ENCODE results near the gene NFKBIA.
"Not testable (repeated sequence)": the region's sequence is repeated elsewhere in the genome, so short reads cannot be mapped to it uniquely, and the experiment has no call there.

Gene NFKBIA

GRCh38 chr14:35380794-35381193, 23.8 kb downstream of the NFKBIA start:
- Histone ChIP-seq H3K27me3 (ENCODE audit: low read depth) (no peaks in the 10 kb centered on the region), H3K36me3 (replicated peaks) (no peaks in the 10 kb centered on the region), H3K4me3 (no peak overlapping the region), H3K4me1 (peaks cover 12% of the 10 kb centered on the region), H3K9me3 (no peaks in the 10 kb centered on the region)
- in situ Hi-C loops (cut with MboI; ENCODE audit: low sequenced_read_pairs) = no loop called here
- DNase-seq (ENCODE audit: low spot score in 2 of 2) = no peak

GRCh38 chr14:35379234-35379933, 25.2 kb downstream of the NFKBIA start:
- H3K36me3 ChIP-seq (replicated peaks); H3K4me1 ChIP-seq; H3K4me3 ChIP-seq; H3K27me3 ChIP-seq (ENCODE audit: low read depth); H3K9me3 ChIP-seq; in situ Hi-C loops (cut with MboI; ENCODE audit: low sequenced_read_pairs); DNase-seq (ENCODE audit: low spot score in 2 of 2): not testable (repeated sequence)

- no peak overlapping the region for H3K4me3 ChIP-seq
- H3K9me3 ChIP-seq = no peaks in the 10 kb centered on the region
- H3K4me1 ChIP-seq = peaks cover 9% of the 10 kb centered on the region; the same call in 1 of the 2 replicates
- no peaks in the 10 kb centered on the region for H3K27me3 ChIP-seq (ENCODE audit: low read depth)
- DNase-seq (ENCODE audit: low spot score in 2 of 2) = no peak
- in situ Hi-C loops (cut with MboI; ENCODE audit: low sequenced_read_pairs) = no loop called here
- no peaks in the 10 kb centered on the region for H3K36me3 ChIP-seq (replicated peaks)
Observed at GRCh38 chr14:35378425-35379233, 25.9 kb downstream of the NFKBIA start.

GRCh38 chr14:35375558-35376025, 29.0 kb downstream of the NFKBIA start:
- in situ Hi-C loops (cut with MboI; ENCODE audit: low sequenced_read_pairs) = no loop called here
- Histone ChIP-seq H3K27me3 (ENCODE audit: low read depth) (no peaks in the 10 kb centered on the region), H3K9me3 (no peaks in the 10 kb centered on the region), H3K4me3 (no peak overlapping the region), H3K4me1 (peaks cover 4% of the 10 kb centered on the region; the same call in 1 of the 2 replicates), H3K36me3 (replicated peaks) (no peaks in the 10 kb centered on the region)
- DNase-seq (ENCODE audit: low spot score in 2 of 2) = no peak

- H3K27me3 ChIP-seq (ENCODE audit: low read depth) = no peaks in the 10 kb centered on the region
Observed at GRCh38 chr14:35374263-35374712, 30.3 kb downstream of the NFKBIA start.

GRCh38 chr14:35373208-35373607, 31.3 kb downstream of the NFKBIA start:
- H3K36me3 ChIP-seq (replicated peaks); H3K4me1 ChIP-seq; H3K27me3 ChIP-seq (ENCODE audit: low read depth); in situ Hi-C loops (cut with MboI; ENCODE audit: low sequenced_read_pairs); DNase-seq (ENCODE audit: low spot score in 2 of 2); H3K9me3 ChIP-seq; H3K4me3 ChIP-seq: not testable (repeated sequence)

More at GRCh38 chr14:35374263-35374712, 30.3 kb downstream of the NFKBIA start:
- Histone ChIP-seq H3K36me3 (replicated peaks) (no peaks in the 10 kb centered on the region), H3K9me3 (no peaks in the 10 kb centered on the region), H3K4me1 (0 out of 2 replicates have a peak, but pooled peaks cover 3% of the 10 kb centered on the region), H3K4me3 (no peak overlapping the region)
- in situ Hi-C loops (cut with MboI; ENCODE audit: low sequenced_read_pairs) = no loop called here
- no peak for DNase-seq (ENCODE audit: low spot score in 2 of 2)

GRCh38 chr14:35370969-35371368, 33.6 kb downstream of the NFKBIA start:
- DNase-seq (ENCODE audit: low spot score in 2 of 2) = no peak
- no peaks in the 10 kb centered on the region for H3K36me3 ChIP-seq (replicated peaks)
- H3K4me1 ChIP-seq = peaks cover 3% of the 10 kb centered on the region; the same call in 1 of the 2 replicates
- H3K27me3 ChIP-seq (ENCODE audit: low read depth) = no peaks in the 10 kb centered on the region
- in situ Hi-C loops (cut with MboI; ENCODE audit: low sequenced_read_pairs) = no loop called here
- no peak overlapping the region for H3K4me3 ChIP-seq
- no peaks in the 10 kb centered on the region for H3K9me3 ChIP-seq

- in situ Hi-C loops (cut with MboI; ENCODE audit: low sequenced_read_pairs) = no loop called here
- no peak for DNase-seq (ENCODE audit: low spot score in 2 of 2)
- Histone ChIP-seq H3K27me3 (ENCODE audit: low read depth) (no peaks in the 10 kb centered on the region), H3K4me3 (no peak overlapping the region), H3K4me1 (peaks cover 3% of the 10 kb centered on the region; the same call in 1 of the 2 replicates), H3K36me3 (replicated peaks) (no peaks in the 10 kb centered on the region), H3K9me3 (no peaks in the 10 kb centered on the region)
Observed at GRCh38 chr14:35369701-35370191, 34.8 kb downstream of the NFKBIA start.

- no peaks in the 10 kb centered on the region; the same call in 1 of the 2 replicates for H3K4me1 ChIP-seq
- no peaks in the 10 kb centered on the region for H3K9me3 ChIP-seq
- in situ Hi-C loops (cut with MboI; ENCODE audit: low sequenced_read_pairs) = no loop called here
- no peaks in the 10 kb centered on the region for H3K36me3 ChIP-seq (replicated peaks)
- no peaks in the 10 kb centered on the region for H3K27me3 ChIP-seq (ENCODE audit: low read depth)
- H3K4me3 ChIP-seq = no peak overlapping the region
- DNase-seq (ENCODE audit: low spot score in 2 of 2) = no peak
Observed at GRCh38 chr14:35368583-35369392, 35.8 kb downstream of the NFKBIA start.

GRCh38 chr14:35368139-35368460, 36.4 kb downstream of the NFKBIA start:
- no peak for DNase-seq (ENCODE audit: low spot score in 2 of 2)
- no peaks in the 10 kb centered on the region for H3K9me3 ChIP-seq
- no peaks in the 10 kb centered on the region for H3K27me3 ChIP-seq (ENCODE audit: low read depth)
- in situ Hi-C loops (cut with MboI; ENCODE audit: low sequenced_read_pairs) = no loop called here
- no peaks in the 10 kb centered on the region for H3K36me3 ChIP-seq (replicated peaks)
- H3K4me3 ChIP-seq = no peak overlapping the region
- no peaks in the 10 kb centered on the region; the same call in 1 of the 2 replicates for H3K4me1 ChIP-seq

- Histone ChIP-seq H3K9me3 (no peaks in the 10 kb centered on the region), H3K27me3 (ENCODE audit: low read depth) (no peaks in the 10 kb centered on the region), H3K36me3 (replicated peaks) (no peaks in the 10 kb centered on the region), H3K4me1 (no peaks in the 10 kb centered on the region; the same call in 1 of the 2 replicates), H3K4me3 (no peak overlapping the region)
- in situ Hi-C loops (cut with MboI; ENCODE audit: low sequenced_read_pairs) = no loop called here
- no peak for DNase-seq (ENCODE audit: low spot score in 2 of 2)
Observed at GRCh38 chr14:35367056-35367372, 37.5 kb downstream of the NFKBIA start.

GRCh38 chr14:35366521-35366976, 38.0 kb downstream of the NFKBIA start:
- in situ Hi-C loops (cut with MboI; ENCODE audit: low sequenced_read_pairs) = no loop called here
- H3K4me1 ChIP-seq = no peaks in the 10 kb centered on the region; the same call in 1 of the 2 replicates
- H3K36me3 ChIP-seq (replicated peaks) = no peaks in the 10 kb centered on the region
- no peak overlapping the region for H3K4me3 ChIP-seq
- H3K9me3 ChIP-seq = no peaks in the 10 kb centered on the region
- no peak for DNase-seq (ENCODE audit: low spot score in 2 of 2)
- H3K27me3 ChIP-seq (ENCODE audit: low read depth) = no peaks in the 10 kb centered on the region

GRCh38 chr14:35366056-35366451, 38.5 kb downstream of the NFKBIA start:
- H3K36me3 ChIP-seq (replicated peaks) = no peaks in the 10 kb centered on the region
- no peaks in the 10 kb centered on the region for H3K9me3 ChIP-seq
- H3K4me3 ChIP-seq = no peak overlapping the region
- in situ Hi-C loops (cut with MboI; ENCODE audit: low sequenced_read_pairs) = no loop called here
- H3K4me1 ChIP-seq = no peaks in the 10 kb centered on the region; the same call in 1 of the 2 replicates
- no peak for DNase-seq (ENCODE audit: low spot score in 2 of 2)
- no peaks in the 10 kb centered on the region for H3K27me3 ChIP-seq (ENCODE audit: low read depth)
